ENCODE results near the gene FAM168A.

GRCh38 chr11:73404506-73405145 lies 193.3 kb downstream of the FAM168A start:
- TF ChIP-seq POLR2A (IDR thresholded peaks at IDR 0.05; ENCODE audit: extremely low read depth, insufficient read length) (no peak), CTCF (IDR thresholded peaks at IDR 0.05; ENCODE audit: low read depth, low read length) (no peak)
